WTC11 (cell line): ENCODE results near the gene FIZ1. TPM values are rescaled to one million over a fixed set of nuclear protein-coding genes. Genes with fewer than 3 reads are reported as not detected.
A peak's percentile ranks its signal among the peaks of the same experiment; 100 is the strongest.

ENCODE experiments used
- CREM ChIP-seq: sonication (generic); formaldehyde crosslinking; IDR thresholded peaks from 2 replicates; pipeline ENCODE4 v1.8.1; 2022; ENCODE audit warnings: mild to moderate bottlenecking, missing genetic modification reagents, moderate library complexity
- EMX1 ChIP-seq: fragments of 250-450 bp; sonication (Bioruptor Pico); IDR thresholded peaks from 2 replicates; pipeline ENCODE4 v1.8.0; 2021; ENCODE audit warnings: mild to moderate bottlenecking
- JAZF1 ChIP-seq: fragments of 250-450 bp; sonication (Bioruptor Pico); IDR thresholded peaks from 2 replicates; pipeline ENCODE4 v1.9.0; 2021; ENCODE audit warnings: moderate library complexity, mild to moderate bottlenecking, inconsistent platforms
- MYBL2 ChIP-seq: sonication (generic); formaldehyde crosslinking; IDR thresholded peaks from 2 replicates; pipeline ENCODE4 v1.8.1; 2023; ENCODE audit warnings: mild to moderate bottlenecking, moderate library complexity, missing genetic modification reagents
- NFYB ChIP-seq: sonication (generic); formaldehyde crosslinking; conservative IDR thresholded peaks from 2 replicates; pipeline ENCODE4 v1.8.0; 2022; ENCODE audit warnings: low read depth, missing genetic modification reagents
- NR1H2 ChIP-seq: sonication (generic); formaldehyde crosslinking; IDR thresholded peaks from 2 replicates; pipeline ENCODE4 v1.9.0; 2021; ENCODE audit warnings: mild to moderate bottlenecking, moderate library complexity, missing genetic modification reagents
- NR2C2 ChIP-seq: sonication (generic); formaldehyde crosslinking; IDR thresholded peaks from 2 replicates; pipeline ENCODE4 v1.8.0; 2022; ENCODE audit warnings: mild to moderate bottlenecking, missing genetic modification reagents
- PRRX2 ChIP-seq: fragments of 250-450 bp; sonication (Bioruptor Pico); IDR thresholded peaks from 2 replicates; pipeline ENCODE4 v1.8.0; 2021; ENCODE audit warnings: mild to moderate bottlenecking
- TP53 ChIP-seq: sonication (generic); formaldehyde crosslinking; IDR thresholded peaks from 2 replicates; pipeline ENCODE4 v1.8.1; 2023; ENCODE audit warnings: mild to moderate bottlenecking, missing genetic modification reagents
- ZBTB21 ChIP-seq: sonication (generic); formaldehyde crosslinking; IDR thresholded peaks from 2 replicates; pipeline ENCODE4 v1.8.1; 2023; ENCODE audit warnings: mild to moderate bottlenecking, missing genetic modification reagents, borderline replicate concordance
- ZNF219 ChIP-seq: sonication (generic); formaldehyde crosslinking; IDR thresholded peaks from 2 replicates; pipeline ENCODE4 v1.8.0; 2023; ENCODE audit warnings: missing genetic modification reagents, mild to moderate bottlenecking, borderline replicate concordance
- ZNF263 ChIP-seq: sonication (generic); formaldehyde crosslinking; IDR thresholded peaks from 2 replicates; pipeline ENCODE4 v1.8.1; 2022; ENCODE audit warnings: low read depth, mild to moderate bottlenecking, moderate library complexity, missing genetic modification reagents
- ZNF396 ChIP-seq: fragments of 250-450 bp; sonication (Bioruptor Pico); IDR thresholded peaks from 2 replicates; pipeline ENCODE4 v1.8.0; 2021; ENCODE audit warnings: mild to moderate bottlenecking, moderate library complexity, borderline replicate concordance
- ZNF416 ChIP-seq: fragments of 250-450 bp; sonication (Bioruptor Pico); IDR thresholded peaks from 2 replicates; pipeline ENCODE4 v1.9.0; 2021; ENCODE audit warnings: mild to moderate bottlenecking, inconsistent platforms
- total RNA-seq: library from RNA; stranded (reverse); gene quantifications from 3 replicates; pipeline ENCODE4 v1.2.3, GENCODE V29; 2021
- TF ChIP-seq, protein P1 (sequence below): sonication (generic); formaldehyde crosslinking; IDR thresholded peaks from 2 replicates; pipeline ENCODE4 v1.8.1; 2023; ENCODE audit warnings: mild to moderate bottlenecking, missing genetic modification reagents
- TF ChIP-seq, protein P2 (sequence below): fragments of 250-450 bp; sonication (Bioruptor Pico); IDR thresholded peaks from 2 replicates; pipeline ENCODE4 v1.9.0; 2021; ENCODE audit warnings: moderate library complexity, mild to moderate bottlenecking, inconsistent platforms, borderline replicate concordance
- TF ChIP-seq, protein P3 (sequence below): sonication (generic); formaldehyde crosslinking; IDR thresholded peaks from 2 replicates; pipeline ENCODE4 v1.8.1; 2022; ENCODE audit warnings: low read depth, missing genetic modification reagents, borderline replicate concordance
- TF ChIP-seq, protein P4 (sequence below): sonication (generic); formaldehyde crosslinking; IDR thresholded peaks from 2 replicates; pipeline ENCODE4 v1.8.0; 2022; ENCODE audit warnings: mild to moderate bottlenecking, missing genetic modification reagents
- TF ChIP-seq, protein P5 (sequence below): sonication (generic); formaldehyde crosslinking; IDR thresholded peaks from 2 replicates; pipeline ENCODE4 v1.8.1; 2023; ENCODE audit warnings: mild to moderate bottlenecking, missing genetic modification reagents, borderline replicate concordance
- TF ChIP-seq, protein P6 (sequence below): sonication (generic); formaldehyde crosslinking; IDR thresholded peaks from 2 replicates; pipeline ENCODE4 v1.8.0; 2023; ENCODE audit warnings: mild to moderate bottlenecking, missing genetic modification reagents
- TF ChIP-seq, protein P7 (sequence below): sonication (generic); formaldehyde crosslinking; IDR thresholded peaks from 2 replicates; pipeline ENCODE4 v1.8.1; 2022; ENCODE audit warnings: low read depth, mild to moderate bottlenecking, moderate library complexity, missing genetic modification reagents, borderline replicate concordance
- TF ChIP-seq, protein P8 (sequence below): sonication (generic); formaldehyde crosslinking; IDR thresholded peaks from 2 replicates; pipeline ENCODE4 v1.8.0; 2022; ENCODE audit warnings: missing genetic modification reagents

The FIZ1 gene
- total RNA-seq, 1 experiment from 2014 or later, result 20.1 TPM

DNA sequence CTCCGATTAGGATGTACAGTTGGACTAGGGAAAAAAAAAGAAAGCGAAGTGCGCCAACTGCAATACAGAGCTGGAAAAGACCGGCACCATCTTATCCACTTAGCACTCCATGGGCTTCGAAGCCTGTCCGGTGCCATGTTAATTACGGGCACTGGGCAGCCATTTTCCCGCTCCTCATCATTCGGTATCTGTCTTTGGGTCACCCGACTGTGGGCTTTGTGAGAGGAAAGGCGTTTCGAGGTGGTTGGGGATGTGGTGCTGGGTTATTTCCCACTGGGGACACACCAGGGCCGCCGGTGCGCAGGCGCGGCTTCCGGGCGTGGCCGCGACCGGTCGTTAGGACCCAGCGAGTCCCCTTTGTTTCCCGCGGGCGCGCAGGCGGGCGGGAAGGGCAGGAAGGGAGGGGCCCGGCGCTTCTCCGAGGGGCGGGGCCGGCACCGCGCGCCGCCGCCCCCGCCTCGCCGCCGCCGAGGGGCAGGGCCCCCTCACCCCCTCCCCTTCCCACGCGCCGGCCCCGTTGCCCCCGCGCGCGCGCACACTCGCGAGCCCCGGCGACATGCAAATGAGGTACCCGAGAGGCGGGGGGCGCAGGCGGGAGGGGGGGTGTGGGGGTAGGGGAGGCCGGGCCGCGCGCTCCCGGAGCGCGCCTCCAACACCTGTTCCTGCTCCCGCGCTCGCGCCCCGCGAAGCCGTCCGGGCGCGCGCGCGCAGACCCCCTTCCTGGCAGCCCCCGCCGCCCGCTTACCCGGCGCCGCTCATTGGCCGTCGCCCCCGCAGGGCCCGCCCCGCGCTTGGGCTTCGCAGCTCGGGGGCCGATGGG is 735 bp upstream of the FIZ1 start, which contains the start of gene ZNF524 (continued):
- TF ChIP-seq, protein P1, sequence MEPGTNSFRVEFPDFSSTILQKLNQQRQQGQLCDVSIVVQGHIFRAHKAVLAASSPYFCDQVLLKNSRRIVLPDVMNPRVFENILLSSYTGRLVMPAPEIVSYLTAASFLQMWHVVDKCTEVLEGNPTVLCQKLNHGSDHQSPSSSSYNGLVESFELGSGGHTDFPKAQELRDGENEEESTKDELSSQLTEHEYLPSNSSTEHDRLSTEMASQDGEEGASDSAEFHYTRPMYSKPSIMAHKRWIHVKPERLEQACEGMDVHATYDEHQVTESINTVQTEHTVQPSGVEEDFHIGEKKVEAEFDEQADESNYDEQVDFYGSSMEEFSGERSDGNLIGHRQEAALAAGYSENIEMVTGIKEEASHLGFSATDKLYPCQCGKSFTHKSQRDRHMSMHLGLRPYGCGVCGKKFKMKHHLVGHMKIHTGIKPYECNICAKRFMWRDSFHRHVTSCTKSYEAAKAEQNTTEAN, result 0 out of 2 replicates have a peak, but pooled peaks have one; percentile 25
- TF ChIP-seq TP53 (CRISPR knock-in tag) (no peak), ZNF263 (CRISPR knock-in tag) (no peak), PRRX2 (CRISPR knock-in tag) (no peak), ZBTB21 (no peak), CREM (CRISPR knock-in tag) (no peak), ZNF416 (CRISPR knock-in tag) (no peak; the same call in none of the 2 replicates), MYBL2 (CRISPR knock-in tag) (no peak), NFYB (CRISPR knock-in tag) (peak; percentile 63; the same call in 1 of the 2 replicates), JAZF1 (CRISPR knock-in tag) (no peak), ZNF396 (no peak), NR2C2 (CRISPR knock-in tag) (no peak), NR1H2 (CRISPR knock-in tag) (no peak), ZNF219 (CRISPR knock-in tag) (no peak), EMX1 (no peak)
- TF ChIP-seq, protein P2, sequence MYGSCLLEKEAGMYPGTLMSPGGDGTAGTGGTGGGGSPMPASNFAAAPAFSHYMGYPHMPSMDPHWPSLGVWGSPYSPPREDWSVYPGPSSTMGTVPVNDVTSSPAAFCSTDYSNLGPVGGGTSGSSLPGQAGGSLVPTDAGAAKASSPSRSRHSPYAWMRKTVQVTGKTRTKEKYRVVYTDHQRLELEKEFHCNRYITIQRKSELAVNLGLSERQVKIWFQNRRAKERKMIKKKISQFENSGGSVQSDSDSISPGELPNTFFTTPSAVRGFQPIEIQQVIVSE (CRISPR knock-in tag), result no peak
- TF ChIP-seq, protein P3, sequence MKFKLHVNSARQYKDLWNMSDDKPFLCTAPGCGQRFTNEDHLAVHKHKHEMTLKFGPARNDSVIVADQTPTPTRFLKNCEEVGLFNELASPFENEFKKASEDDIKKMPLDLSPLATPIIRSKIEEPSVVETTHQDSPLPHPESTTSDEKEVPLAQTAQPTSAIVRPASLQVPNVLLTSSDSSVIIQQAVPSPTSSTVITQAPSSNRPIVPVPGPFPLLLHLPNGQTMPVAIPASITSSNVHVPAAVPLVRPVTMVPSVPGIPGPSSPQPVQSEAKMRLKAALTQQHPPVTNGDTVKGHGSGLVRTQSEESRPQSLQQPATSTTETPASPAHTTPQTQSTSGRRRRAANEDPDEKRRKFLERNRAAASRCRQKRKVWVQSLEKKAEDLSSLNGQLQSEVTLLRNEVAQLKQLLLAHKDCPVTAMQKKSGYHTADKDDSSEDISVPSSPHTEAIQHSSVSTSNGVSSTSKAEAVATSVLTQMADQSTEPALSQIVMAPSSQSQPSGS (CRISPR knock-in tag), result no peak
- TF ChIP-seq, protein P4, sequence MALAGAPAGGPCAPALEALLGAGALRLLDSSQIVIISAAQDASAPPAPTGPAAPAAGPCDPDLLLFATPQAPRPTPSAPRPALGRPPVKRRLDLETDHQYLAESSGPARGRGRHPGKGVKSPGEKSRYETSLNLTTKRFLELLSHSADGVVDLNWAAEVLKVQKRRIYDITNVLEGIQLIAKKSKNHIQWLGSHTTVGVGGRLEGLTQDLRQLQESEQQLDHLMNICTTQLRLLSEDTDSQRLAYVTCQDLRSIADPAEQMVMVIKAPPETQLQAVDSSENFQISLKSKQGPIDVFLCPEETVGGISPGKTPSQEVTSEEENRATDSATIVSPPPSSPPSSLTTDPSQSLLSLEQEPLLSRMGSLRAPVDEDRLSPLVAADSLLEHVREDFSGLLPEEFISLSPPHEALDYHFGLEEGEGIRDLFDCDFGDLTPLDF (CRISPR knock-in tag), result no peak
- TF ChIP-seq, protein P5, sequence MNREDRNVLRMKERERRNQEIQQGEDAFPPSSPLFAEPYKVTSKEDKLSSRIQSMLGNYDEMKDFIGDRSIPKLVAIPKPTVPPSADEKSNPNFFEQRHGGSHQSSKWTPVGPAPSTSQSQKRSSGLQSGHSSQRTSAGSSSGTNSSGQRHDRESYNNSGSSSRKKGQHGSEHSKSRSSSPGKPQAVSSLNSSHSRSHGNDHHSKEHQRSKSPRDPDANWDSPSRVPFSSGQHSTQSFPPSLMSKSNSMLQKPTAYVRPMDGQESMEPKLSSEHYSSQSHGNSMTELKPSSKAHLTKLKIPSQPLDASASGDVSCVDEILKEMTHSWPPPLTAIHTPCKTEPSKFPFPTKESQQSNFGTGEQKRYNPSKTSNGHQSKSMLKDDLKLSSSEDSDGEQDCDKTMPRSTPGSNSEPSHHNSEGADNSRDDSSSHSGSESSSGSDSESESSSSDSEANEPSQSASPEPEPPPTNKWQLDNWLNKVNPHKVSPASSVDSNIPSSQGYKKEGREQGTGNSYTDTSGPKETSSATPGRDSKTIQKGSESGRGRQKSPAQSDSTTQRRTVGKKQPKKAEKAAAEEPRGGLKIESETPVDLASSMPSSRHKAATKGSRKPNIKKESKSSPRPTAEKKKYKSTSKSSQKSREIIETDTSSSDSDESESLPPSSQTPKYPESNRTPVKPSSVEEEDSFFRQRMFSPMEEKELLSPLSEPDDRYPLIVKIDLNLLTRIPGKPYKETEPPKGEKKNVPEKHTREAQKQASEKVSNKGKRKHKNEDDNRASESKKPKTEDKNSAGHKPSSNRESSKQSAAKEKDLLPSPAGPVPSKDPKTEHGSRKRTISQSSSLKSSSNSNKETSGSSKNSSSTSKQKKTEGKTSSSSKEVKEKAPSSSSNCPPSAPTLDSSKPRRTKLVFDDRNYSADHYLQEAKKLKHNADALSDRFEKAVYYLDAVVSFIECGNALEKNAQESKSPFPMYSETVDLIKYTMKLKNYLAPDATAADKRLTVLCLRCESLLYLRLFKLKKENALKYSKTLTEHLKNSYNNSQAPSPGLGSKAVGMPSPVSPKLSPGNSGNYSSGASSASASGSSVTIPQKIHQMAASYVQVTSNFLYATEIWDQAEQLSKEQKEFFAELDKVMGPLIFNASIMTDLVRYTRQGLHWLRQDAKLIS, result no peak
- TF ChIP-seq, protein P6, sequence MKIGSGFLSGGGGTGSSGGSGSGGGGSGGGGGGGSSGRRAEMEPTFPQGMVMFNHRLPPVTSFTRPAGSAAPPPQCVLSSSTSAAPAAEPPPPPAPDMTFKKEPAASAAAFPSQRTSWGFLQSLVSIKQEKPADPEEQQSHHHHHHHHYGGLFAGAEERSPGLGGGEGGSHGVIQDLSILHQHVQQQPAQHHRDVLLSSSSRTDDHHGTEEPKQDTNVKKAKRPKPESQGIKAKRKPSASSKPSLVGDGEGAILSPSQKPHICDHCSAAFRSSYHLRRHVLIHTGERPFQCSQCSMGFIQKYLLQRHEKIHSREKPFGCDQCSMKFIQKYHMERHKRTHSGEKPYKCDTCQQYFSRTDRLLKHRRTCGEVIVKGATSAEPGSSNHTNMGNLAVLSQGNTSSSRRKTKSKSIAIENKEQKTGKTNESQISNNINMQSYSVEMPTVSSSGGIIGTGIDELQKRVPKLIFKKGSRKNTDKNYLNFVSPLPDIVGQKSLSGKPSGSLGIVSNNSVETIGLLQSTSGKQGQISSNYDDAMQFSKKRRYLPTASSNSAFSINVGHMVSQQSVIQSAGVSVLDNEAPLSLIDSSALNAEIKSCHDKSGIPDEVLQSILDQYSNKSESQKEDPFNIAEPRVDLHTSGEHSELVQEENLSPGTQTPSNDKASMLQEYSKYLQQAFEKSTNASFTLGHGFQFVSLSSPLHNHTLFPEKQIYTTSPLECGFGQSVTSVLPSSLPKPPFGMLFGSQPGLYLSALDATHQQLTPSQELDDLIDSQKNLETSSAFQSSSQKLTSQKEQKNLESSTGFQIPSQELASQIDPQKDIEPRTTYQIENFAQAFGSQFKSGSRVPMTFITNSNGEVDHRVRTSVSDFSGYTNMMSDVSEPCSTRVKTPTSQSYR (CRISPR knock-in tag), result no peak
- TF ChIP-seq, protein P7, sequence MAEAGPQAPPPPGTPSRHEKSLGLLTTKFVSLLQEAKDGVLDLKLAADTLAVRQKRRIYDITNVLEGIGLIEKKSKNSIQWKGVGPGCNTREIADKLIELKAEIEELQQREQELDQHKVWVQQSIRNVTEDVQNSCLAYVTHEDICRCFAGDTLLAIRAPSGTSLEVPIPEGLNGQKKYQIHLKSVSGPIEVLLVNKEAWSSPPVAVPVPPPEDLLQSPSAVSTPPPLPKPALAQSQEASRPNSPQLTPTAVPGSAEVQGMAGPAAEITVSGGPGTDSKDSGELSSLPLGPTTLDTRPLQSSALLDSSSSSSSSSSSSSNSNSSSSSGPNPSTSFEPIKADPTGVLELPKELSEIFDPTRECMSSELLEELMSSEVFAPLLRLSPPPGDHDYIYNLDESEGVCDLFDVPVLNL (CRISPR knock-in tag), result peak; percentile 89
- TF ChIP-seq, protein P8, sequence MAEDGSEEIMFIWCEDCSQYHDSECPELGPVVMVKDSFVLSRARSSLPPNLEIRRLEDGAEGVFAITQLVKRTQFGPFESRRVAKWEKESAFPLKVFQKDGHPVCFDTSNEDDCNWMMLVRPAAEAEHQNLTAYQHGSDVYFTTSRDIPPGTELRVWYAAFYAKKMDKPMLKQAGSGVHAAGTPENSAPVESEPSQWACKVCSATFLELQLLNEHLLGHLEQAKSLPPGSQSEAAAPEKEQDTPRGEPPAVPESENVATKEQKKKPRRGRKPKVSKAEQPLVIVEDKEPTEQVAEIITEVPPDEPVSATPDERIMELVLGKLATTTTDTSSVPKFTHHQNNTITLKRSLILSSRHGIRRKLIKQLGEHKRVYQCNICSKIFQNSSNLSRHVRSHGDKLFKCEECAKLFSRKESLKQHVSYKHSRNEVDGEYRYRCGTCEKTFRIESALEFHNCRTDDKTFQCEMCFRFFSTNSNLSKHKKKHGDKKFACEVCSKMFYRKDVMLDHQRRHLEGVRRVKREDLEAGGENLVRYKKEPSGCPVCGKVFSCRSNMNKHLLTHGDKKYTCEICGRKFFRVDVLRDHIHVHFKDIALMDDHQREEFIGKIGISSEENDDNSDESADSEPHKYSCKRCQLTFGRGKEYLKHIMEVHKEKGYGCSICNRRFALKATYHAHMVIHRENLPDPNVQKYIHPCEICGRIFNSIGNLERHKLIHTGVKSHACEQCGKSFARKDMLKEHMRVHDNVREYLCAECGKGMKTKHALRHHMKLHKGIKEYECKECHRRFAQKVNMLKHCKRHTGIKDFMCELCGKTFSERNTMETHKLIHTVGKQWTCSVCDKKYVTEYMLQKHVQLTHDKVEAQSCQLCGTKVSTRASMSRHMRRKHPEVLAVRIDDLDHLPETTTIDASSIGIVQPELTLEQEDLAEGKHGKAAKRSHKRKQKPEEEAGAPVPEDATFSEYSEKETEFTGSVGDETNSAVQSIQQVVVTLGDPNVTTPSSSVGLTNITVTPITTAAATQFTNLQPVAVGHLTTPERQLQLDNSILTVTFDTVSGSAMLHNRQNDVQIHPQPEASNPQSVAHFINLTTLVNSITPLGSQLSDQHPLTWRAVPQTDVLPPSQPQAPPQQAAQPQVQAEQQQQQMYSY, result no peak
